Panc1 (cell line): Measurements from ENCODE around the gene NCK1. TPM values are rescaled to one million over a fixed set of nuclear protein-coding genes. Genes with fewer than 3 reads are reported as not detected.

Source experiments
- ATAC-seq: fragments of 200-7000 bp; cut with Tn5 transposase; 2 replicates; pipeline ENCODE4 v1.9.1; 2020; ENCODE audit warnings: mild to moderate bottlenecking, moderate library complexity
- BruUV-seq: library from RNA; stranded (reverse); fragments of 400-500 nt; replicated peaks from 2 replicates; lab custom pipeline; 2021; lab: Mats Ljungman, UMichigan
- CTCF ChIA-PET: fragments of 300-600 bp; sonication (Branson Sonifier 250); formaldehyde crosslinking; loops from one replicate; lab custom pipeline; 2022; ENCODE audit warnings: antibody characterized with exemption; lab: Charles Lee
- POLR2A ChIA-PET: fragments of 300-600 bp; sonication (Branson Sonifier 250); formaldehyde crosslinking; loops from one replicate; lab custom pipeline; 2022; ENCODE audit warnings: antibody characterized with exemption; lab: Charles Lee
- DNase-seq: peaks from one replicate; pipeline ENCODE4 v3.0.0-alpha.2; 2010; ENCODE audit warnings: low read depth, low spot score
- H3K27ac ChIP-seq: 2 replicates; pipeline ENCODE4 v1.5.1; 2011; ENCODE audit warnings: mild to moderate bottlenecking, low read length, inconsistent platforms
- H3K27me3 ChIP-seq: fragments of 200-500 bp; sonication (Bioruptor generic); 2 replicates; pipeline ENCODE4 v1.6.0; 2014; ENCODE audit warnings: low read length, inconsistent platforms; ENCODE audit not compliant: control insufficient read depth, insufficient read depth
- H3K36me3 ChIP-seq: fragments of 200-500 bp; sonication (Bioruptor generic); 2 replicates; pipeline ENCODE4 v1.5.1; 2014; ENCODE audit warnings: inconsistent platforms, mild to moderate bottlenecking, low read length, moderate library complexity; ENCODE audit not compliant: control insufficient read depth, insufficient read depth
- H3K4me1 ChIP-seq: 2 replicates; pipeline ENCODE4 v1.5.1; 2011; ENCODE audit warnings: inconsistent platforms, mild to moderate bottlenecking, low read length, moderate library complexity; ENCODE audit not compliant: control insufficient read depth, insufficient read depth
- H3K4me3 ChIP-seq, 2 experiments: 2 replicates each; pipeline ENCODE4 v1.5.1; 2011 to 2012; ENCODE audit warnings: low read depth in 2 of 2, low read length in 2 of 2, mild to moderate bottlenecking in 2 of 2, inconsistent platforms in 1 of 2, moderate library complexity in 1 of 2
- H3K9me3 ChIP-seq: fragments of 200-500 bp; sonication (Bioruptor generic); 2 replicates; pipeline ENCODE4 v1.5.1; 2014; ENCODE audit warnings: low read depth, mild to moderate bottlenecking, inconsistent platforms, low read length, moderate library complexity; ENCODE audit not compliant: control insufficient read depth, insufficient read depth
- POLR2AphosphoS5 ChIP-seq: IDR thresholded peaks from 2 replicates; pipeline ENCODE4 v1.6.1; 2012; ENCODE audit warnings: mild to moderate bottlenecking, low read depth, low read length, moderate library complexity
- REST ChIP-seq, 2 experiments: IDR thresholded peaks; 2 replicates each; pipeline ENCODE4 v1.6.1; 2011 to 2012; ENCODE audit warnings: low read depth in 2 of 2, control low read depth in 1 of 2, low read length in 1 of 2, mild to moderate bottlenecking in 1 of 2, moderate library complexity in 1 of 2; ENCODE audit not compliant: insufficient read depth in 1 of 2
- SIN3A ChIP-seq: IDR thresholded peaks from 2 replicates; pipeline ENCODE4 v1.6.1; 2012; ENCODE audit warnings: low read depth, mild to moderate bottlenecking, low read length, moderate library complexity, borderline replicate concordance; ENCODE audit not compliant: insufficient read depth
- TCF7L2 ChIP-seq: IDR thresholded peaks from 2 replicates; pipeline ENCODE4 v1.6.1; 2011; ENCODE audit warnings: mild to moderate bottlenecking, low read depth, low read length, inconsistent platforms
- in situ Hi-C: cut with HindIII; loops from 2 replicates; pipeline ENCODE4 v1.10.0; 2016; ENCODE audit warnings: low sequenced_read_pairs, low pct_unique_long_range_greater_than_20kb
- intact Hi-C: fragments of 100-400 bp; cut with micrococcal nuclease; formaldehyde crosslinking; loops from one replicate; pipeline ENCODE4 v1.10.0; 2022; ENCODE audit not compliant: unreplicated experiment
- total RNA-seq: library from RNA; stranded (reverse); gene quantifications from one replicate; pipeline ENCODE4 v1.2.1, GENCODE V29; 2021; ENCODE audit not compliant: unreplicated experiment

The NCK1 gene
- total RNA-seq, 1 experiment from 2014 or later, result 43.5 TPM

GRCh38 chr3:136818191-136818768 is 43.7 kb upstream of the NCK1 start:
- no TSS peak for BruUV-seq
- DNase-seq (peak; percentile 84), ATAC-seq (peak; percentile 43)
- H3K27ac ChIP-seq, result peak overlapping the region; percentile 78
- H3K4me1 ChIP-seq, result peaks cover 10% of the 10 kb centered on the region
- H3K36me3 ChIP-seq, result no peaks in the 10 kb centered on the region
- peak overlapping the region; percentile 70 to 72 for H3K4me3 ChIP-seq
- intact Hi-C loops (no loop called here), in situ Hi-C loops (no loop called here)
- no peaks in the 10 kb centered on the region for H3K9me3 ChIP-seq
- POLR2A ChIA-PET, result no interaction called here
- H3K27me3 ChIP-seq, result no peaks in the 10 kb centered on the region
- TF ChIP-seq REST (IDR thresholded peaks at IDR 0.05; ENCODE audit: insufficient read depth in 1 of 2, low read depth in 2 of 2, low read length in 1 of 2) (no peak), POLR2AphosphoS5 (no peak), TCF7L2 (peak; percentile 15; the same call in 1 of the 2 replicates)
- CTCF ChIA-PET, result no interaction called here

DNA sequence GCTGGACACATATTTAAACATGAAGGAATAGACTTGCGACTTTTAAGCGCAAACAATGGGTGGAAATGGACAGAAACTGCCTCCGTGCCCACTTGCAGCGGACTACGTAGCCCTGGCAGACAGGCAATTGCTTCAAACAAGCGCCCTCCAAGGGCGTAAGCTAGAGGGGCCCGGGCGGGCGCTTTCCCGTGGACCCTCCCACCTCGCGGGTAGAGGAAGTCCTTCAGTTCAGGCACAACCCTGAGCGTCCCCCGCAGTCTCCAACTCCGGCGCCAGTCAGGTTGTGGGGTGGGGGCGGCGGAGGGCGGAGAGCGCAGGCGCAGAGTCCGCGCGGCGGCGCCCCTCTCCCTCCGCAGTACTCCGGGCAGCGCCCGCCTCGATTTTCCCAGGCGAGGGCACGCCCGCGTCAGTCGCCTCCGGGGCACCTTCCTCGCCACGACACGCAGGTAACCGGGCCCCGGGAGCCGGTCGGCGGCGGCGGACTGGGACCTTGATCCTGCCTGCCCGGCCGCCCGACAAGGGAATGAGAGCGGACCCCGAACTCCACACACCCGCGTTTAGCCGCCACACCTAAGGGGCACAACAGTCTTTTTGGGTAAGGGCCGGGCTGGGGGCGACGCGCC is 43.1 kb upstream of the NCK1 start, which contains the start of gene SLC35G2:
SLC35G2 (plus strand) TSS at position 358 of the 623 bp plus-strand sequence. CDS start 35,335 bp downstream, outside the sequence.
- intact Hi-C loops (no loop called here), in situ Hi-C loops (no loop called here)
- TF ChIP-seq REST (IDR thresholded peaks at IDR 0.05; ENCODE audit: insufficient read depth in 1 of 2, low read depth in 2 of 2, low read length in 1 of 2), result no peak; a peak in 2 of 4 replicates
- peak; percentile 38; the same call in 1 of the 2 replicates for TF ChIP-seq TCF7L2
- TF ChIP-seq SIN3A, result peak; percentile 59; the same call in 1 of the 2 replicates
- POLR2A ChIA-PET, result no interaction called here
- Histone ChIP-seq H3K4me3 (peak within 1 kb of the TSS; percentile 70 to 72), H3K9me3 (peaks cover 1% of the 10 kb centered on the region; the same call in 1 of the 2 replicates), H3K4me1 (peaks cover 10% of the 10 kb centered on the region), H3K36me3 (no peaks in the 10 kb centered on the region), H3K27ac (peak within 1 kb of the TSS; percentile 78), H3K27me3 (no peaks in the 10 kb centered on the region)
- no TSS peak for BruUV-seq
- DNase-seq, result no peak
- CTCF ChIA-PET, result no interaction called here
- peak; percentile 79 for ATAC-seq
